GM18520 (cell line): ENCODE measurements around the gene BRPF3.

Source experiments
- ATAC-seq: cut with Tn5 transposase; IDR thresholded peaks from one replicate; pipeline ENCODE4 v1.9.1; 2021; ENCODE audit not compliant: unreplicated experiment

BRPF3 gene

DNA sequence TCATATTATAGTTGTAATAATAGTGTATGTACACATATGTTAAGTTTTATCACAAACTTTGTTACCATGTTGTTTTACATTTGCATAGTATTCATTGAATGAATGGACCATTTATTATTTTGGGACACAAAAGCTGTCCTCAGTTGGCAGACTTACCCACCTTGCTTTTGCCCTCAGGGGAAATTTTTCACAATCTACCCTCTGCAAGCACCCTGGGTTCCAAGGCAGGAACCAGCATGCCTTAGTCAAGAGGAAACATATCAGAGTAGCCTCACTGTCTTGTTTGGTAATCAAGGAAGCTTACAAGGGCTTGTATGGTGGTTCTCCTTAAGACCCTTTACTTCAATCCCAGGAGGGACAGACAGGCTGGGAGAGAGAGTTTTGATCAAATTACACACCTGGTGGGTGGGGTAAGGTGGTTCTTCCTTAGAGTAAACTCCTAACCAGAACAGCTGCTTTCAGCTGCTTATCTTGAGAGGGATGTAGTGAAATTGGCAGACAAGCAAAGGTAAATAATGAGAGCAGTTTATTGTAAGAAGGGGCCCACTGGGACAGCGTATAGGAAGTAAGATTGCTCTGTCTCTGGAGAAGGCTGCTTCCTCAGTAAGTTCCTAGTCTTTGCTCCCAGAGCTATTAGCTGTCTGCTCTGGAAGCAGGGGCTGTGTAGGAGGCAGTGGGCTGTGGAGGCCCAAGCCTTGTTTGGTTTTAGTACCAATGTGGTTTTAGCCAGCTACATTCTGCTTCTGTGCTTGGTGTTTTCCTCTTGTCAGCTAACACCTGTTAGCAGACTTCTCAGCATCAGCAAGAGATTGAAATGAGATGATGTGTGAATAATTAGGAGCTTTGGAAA is 31.1 kb downstream of the BRPF3 start:
- no peak for ATAC-seq

DNA sequence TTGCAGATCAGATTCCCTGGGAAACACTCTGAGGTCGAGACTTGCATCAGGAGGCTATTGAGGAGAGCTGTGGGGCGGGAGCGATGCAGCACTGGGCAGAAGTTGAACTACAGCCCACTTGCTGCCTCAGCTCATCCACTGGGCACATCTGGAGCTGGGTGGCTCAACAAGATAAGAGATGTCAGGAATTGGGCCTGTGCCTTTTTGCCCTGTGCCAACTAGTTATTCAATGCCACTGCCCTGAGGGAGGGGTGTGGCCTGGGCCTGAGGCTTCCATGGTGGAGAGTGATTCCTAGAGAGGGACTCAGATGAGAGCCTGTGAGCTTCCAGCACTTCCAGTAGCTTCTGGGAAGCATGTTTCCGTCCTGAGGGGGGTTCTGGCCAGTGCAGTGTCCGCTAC is 32.7 kb downstream of the BRPF3 start:
- ATAC-seq = no peak

- no peak for ATAC-seq
Observed at GRCh38 chr6:36230371-36230770, 33.8 kb downstream of the BRPF3 start.

GRCh38 chr6:36232172-36232571 is 35.6 kb downstream of the BRPF3 start:
- no peak for ATAC-seq

- ATAC-seq = no peak
Observed at GRCh38 chr6:36235309-36235708, 38.8 kb downstream of the BRPF3 start.

GRCh38 chr6:36235862-36236261 is 39.3 kb downstream of the BRPF3 start:
- ATAC-seq = no peak

GRCh38 chr6:36239774-36240173 is 43.2 kb downstream of the BRPF3 start:
- no peak for ATAC-seq

DNA sequence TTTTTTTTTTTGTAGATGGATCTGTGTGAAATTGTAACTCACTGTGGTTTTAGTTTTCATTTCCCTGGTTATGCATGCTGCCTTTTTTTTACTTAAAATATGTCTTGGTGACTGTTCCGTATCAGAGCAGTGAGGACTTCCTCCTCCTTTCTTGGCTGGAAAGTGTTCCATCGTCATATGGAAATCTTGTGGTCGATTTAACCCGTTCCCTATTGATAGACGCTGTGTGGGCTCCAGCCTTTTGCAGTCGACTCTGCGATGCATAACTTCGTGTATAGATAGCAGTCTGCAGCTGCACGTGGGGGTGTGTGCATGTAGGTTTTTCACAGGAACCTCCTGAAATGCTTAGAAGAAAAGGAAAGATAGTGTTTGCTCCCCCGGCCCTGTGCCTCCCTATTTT is 45.2 kb downstream of the BRPF3 start:
- ATAC-seq = no peak

GRCh38 chr6:36242161-36242560 is 45.6 kb downstream of the BRPF3 start:
- ATAC-seq = no peak

DNA sequence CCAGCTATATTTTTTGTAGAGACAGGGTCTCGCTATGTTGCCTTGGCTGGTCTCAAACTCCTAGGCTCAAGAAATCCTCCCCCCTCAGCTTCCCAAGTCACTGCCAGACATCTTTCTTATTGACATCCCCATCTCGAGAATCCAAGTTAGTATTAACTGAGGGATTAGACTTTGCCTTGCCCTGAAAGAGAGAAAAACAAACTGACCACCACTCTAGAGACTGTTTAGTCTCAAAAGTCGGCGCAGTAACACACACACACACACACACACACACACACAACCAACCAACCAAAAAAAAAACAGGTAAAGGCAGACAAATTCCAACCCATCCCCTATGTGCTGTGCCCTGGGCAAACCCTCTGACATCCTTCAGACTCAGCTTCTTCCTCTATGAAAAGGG is 46.1 kb downstream of the BRPF3 start:
- ATAC-seq = no peak

- ATAC-seq = no peak
Observed at GRCh38 chr6:36243562-36244212, 47.1 kb downstream of the BRPF3 start.

DNA sequence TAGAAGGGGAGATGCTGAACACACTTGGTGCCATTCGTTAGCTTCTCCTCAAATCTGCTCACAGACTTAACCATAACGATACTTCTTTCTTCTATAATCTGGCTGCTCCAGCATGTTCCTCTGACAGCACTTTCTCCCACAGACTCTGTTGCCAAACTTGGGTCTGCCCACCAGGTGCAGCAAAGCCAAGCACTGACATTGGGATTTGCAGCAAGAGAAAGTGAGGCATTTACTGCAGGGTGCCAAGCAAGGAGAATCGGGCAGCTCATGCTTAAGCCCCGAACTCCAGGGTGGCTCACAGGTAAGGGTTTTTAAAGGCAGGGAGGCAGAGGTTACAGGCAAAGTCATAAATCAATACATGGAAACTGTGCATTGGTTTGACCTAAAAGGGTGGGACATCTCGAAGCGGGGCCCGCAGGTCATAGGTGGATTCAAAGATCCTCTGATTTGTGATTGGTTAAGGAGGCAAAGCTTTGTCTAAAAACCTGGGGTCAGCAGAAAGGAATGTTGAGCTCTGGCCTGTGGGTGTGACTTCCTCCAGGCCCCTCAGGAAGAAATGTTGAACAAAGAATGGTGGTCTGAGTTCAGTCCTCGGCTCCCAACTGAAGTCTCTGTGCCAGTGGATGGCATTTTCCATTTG is 48.2 kb downstream of the BRPF3 start:
- no peak for ATAC-seq

DNA sequence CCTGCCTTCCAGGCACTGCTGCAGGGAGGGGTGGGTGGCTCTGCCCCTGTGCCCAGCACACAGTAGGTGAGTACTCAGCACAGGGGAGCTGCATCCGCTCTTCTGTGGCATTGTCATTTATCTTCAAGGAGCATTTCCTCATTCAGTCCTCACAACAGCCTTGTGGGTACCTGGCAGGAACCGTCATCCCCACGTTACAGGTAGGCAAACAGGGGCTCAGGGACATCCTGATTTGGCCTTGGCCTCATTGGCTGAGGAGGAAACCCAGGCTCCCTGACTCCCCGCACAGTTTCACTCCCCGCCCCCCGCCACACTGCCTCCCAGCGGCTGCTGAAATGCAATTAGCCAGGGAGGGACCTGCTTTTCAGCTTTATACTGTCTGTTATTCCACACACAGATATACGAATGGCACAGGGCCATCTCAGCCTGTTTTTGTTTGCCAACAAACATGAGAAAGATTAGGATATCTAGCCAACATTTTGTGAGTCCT is 49.1 kb downstream of the BRPF3 start:
- ATAC-seq = no peak

- ATAC-seq = no peak
Observed at GRCh38 chr6:36246506-36247268, 50.1 kb downstream of the BRPF3 start.

DNA sequence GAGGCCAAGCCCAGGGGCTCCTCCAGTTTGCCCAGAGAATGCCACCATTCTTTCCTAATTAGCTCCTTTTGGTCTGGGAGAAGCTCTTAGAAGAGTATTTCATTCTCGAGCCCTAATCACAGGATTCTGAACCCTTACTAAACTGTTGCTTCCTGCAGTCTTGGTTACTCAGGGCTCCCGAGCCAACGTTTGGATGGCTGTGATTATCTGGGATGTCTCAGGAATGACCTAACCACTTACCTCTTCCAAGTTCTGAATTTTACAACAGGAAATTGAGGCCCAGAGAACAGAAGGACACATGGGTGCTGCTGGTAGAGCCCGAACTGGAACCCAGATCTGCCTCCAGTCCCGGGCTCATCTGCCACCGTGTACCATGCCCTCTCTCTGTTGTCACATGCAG is 51.1 kb downstream of the BRPF3 start:
- ATAC-seq = no peak

- no peak for ATAC-seq
Observed at GRCh38 chr6:36248980-36249379, 52.4 kb downstream of the BRPF3 start.

DNA sequence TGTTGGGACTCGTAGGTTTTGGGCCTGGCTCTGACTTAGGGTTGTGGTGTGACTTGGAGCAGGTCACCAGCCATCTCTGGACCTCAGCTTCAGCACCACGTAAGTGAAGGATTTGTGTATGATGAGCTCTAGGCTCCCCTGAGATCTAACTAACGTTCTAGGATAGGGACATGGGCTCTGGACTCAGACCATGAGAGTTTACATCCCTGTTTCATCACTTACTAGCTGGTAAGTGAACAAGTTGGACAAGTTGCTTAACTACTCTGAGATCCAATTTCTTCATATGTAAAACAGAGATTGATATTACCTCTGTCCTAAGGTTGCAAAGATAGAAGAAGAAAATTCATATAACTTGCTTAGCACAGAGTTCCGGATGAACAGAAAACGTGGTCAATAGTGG is 53.0 kb downstream of the BRPF3 start:
- no peak for ATAC-seq

GRCh38 chr6:36252005-36252404 is 55.5 kb downstream of the BRPF3 start:
- ATAC-seq = no peak

- no peak for ATAC-seq
Observed at GRCh38 chr6:36263390-36264000, 67.0 kb downstream of the BRPF3 start.

DNA sequence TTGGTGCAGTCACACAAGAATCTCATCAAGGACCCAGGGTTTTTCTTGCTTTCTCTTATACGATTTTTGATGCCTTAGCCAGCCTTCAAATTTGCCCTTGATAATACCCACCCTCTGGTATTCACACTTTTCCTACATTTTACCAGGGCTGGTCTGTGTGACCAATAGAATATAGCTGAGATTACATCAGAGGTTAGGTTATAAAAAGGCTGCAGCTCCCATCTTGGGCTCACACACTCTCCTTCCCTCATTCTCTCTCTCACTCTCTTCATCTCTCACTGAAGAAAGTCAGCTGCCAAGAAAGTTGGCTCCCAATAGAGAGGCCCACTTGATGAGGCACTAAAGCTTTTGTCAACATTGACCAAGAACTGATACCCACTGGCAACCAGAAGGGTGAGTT is 69.2 kb downstream of the BRPF3 start:
- no peak for ATAC-seq
